Endothelial cell of umbilical vein (primary cell): Measurements from ENCODE around the gene TRPM3. TPM values are rescaled to one million over a fixed set of nuclear protein-coding genes. Genes with fewer than 3 reads are reported as not detected.

Source experiments
- BruUV-seq: library from RNA; stranded (reverse); fragments of 400-500 nt; replicated peaks from 2 replicates; lab custom pipeline; 2021; lab: Mats Ljungman, UMichigan
- CTCF ChIA-PET: fragments of 300-600, 350-600 bp; sonication (Branson Sonifier 250); formaldehyde crosslinking; loops from one replicate; lab custom pipeline; 2021; ENCODE audit warnings: antibody characterized with exemption, inconsistent platforms; lab: Charles Lee
- POLR2A ChIA-PET: fragments of 300-600, 350-600 bp; sonication (Branson Sonifier 250); formaldehyde crosslinking; loops from one replicate; lab custom pipeline; 2021; ENCODE audit warnings: antibody characterized with exemption, inconsistent platforms; lab: Charles Lee
- DNase-seq: peaks from one replicate; pipeline ENCODE4 v3.0.0-alpha.2; 2011; ENCODE audit warnings: low read depth, low spot score
- FAIRE-seq: peaks from 2 replicates; lab custom pipeline; 2011; peaks lifted over from hg19 to GRCh38; lab: Jason Lieb, UNC
- H2AFZ ChIP-seq: 2 replicates; pipeline ENCODE4 v1.6.0; 2012; ENCODE audit warnings: low read depth, low read length, control low read depth, inconsistent platforms
- H3K27ac ChIP-seq: 2 replicates; pipeline ENCODE4 v1.5.1; 2011; ENCODE audit warnings: low read depth, mild to moderate bottlenecking, control low read depth, low read length, moderate library complexity; ENCODE audit not compliant: insufficient read depth
- H3K27me3 ChIP-seq, 2 experiments: 2 replicates each; pipeline versions ENCODE4 v1.6.0 to v1.6.1; 2011; ENCODE audit warnings: low read length in 2 of 2, mixed read lengths in 1 of 2; ENCODE audit not compliant: control insufficient read depth in 2 of 2, insufficient read depth in 2 of 2
- H3K36me3 ChIP-seq, 2 experiments: 2 replicates in 1 of 2; 3 replicates in 1 of 2; pipeline ENCODE4 v1.5.1; 2011; ENCODE audit warnings: low read length in 2 of 2, mild to moderate bottlenecking in 1 of 2, moderate library complexity in 1 of 2; ENCODE audit not compliant: control insufficient read depth in 2 of 2, insufficient read depth in 2 of 2; ENCODE audit errors: extremely low read depth in 1 of 2
- H3K4me1 ChIP-seq: 3 replicates; pipeline ENCODE4 v1.5.1; 2011; ENCODE audit warnings: mild to moderate bottlenecking, low read length; ENCODE audit not compliant: control insufficient read depth, insufficient read depth; ENCODE audit errors: extremely low read depth
- H3K4me2 ChIP-seq: 2 replicates; pipeline ENCODE4 v1.6.1; 2011; ENCODE audit warnings: low read length, control low read depth, mixed read lengths; ENCODE audit not compliant: insufficient read depth
- H3K4me3 ChIP-seq, 3 experiments: fragments of 200-600 bp in 1 of 3; sonication (generic), shearing (Covaris generic) in 1 of 3; replicated peaks in 1 of 3; 2 replicates each; pipeline ENCODE4 v1.5.1; 2011 to 2016; ENCODE audit warnings: control low read depth in 3 of 3, low read length in 3 of 3, mild to moderate bottlenecking in 2 of 3, inconsistent platforms in 1 of 3, low read depth in 1 of 3, moderate library complexity in 1 of 3; ENCODE audit not compliant: insufficient read depth in 1 of 3
- H3K79me2 ChIP-seq: 2 replicates; pipeline ENCODE4 v1.6.0; 2012; ENCODE audit warnings: low read length, inconsistent platforms; ENCODE audit not compliant: control insufficient read depth, insufficient read depth
- H3K9ac ChIP-seq: replicated peaks from 2 replicates; pipeline ENCODE3; 2011; ENCODE audit warnings: low read length, control low read depth; ENCODE audit not compliant: insufficient read depth; ENCODE audit errors: extremely low read depth
- H3K9me1 ChIP-seq: replicated peaks from 3 replicates; pipeline ENCODE4 v1.6.0; 2011; ENCODE audit warnings: mild to moderate bottlenecking, low read length; ENCODE audit not compliant: control insufficient read depth, insufficient read depth; ENCODE audit errors: extremely low read depth
- H3K9me3 ChIP-seq: replicated peaks from 2 replicates; pipeline ENCODE4 v1.5.1; 2012; ENCODE audit warnings: low read length, inconsistent platforms; ENCODE audit not compliant: control insufficient read depth, insufficient read depth
- H4K20me1 ChIP-seq: replicated peaks from 2 replicates; pipeline ENCODE3; 2011; ENCODE audit warnings: mild to moderate bottlenecking, low read length; ENCODE audit not compliant: control insufficient read depth, insufficient read depth; ENCODE audit errors: extremely low read depth
- CTCF ChIP-seq, 2 donors: IDR thresholded peaks; 1 replicate in 1 of 2; 2 replicates in 1 of 2; pipeline ENCODE4 v1.5.1; 2011; ENCODE audit warnings: low read length in 2 of 2, mild to moderate bottlenecking in 2 of 2, moderate library complexity in 2 of 2, control low read depth in 1 of 2, inconsistent platforms in 1 of 2, low read depth in 1 of 2; ENCODE audit not compliant: insufficient read depth in 1 of 2; ENCODE audit errors: extremely low read depth in 1 of 2
- EZH2 ChIP-seq: IDR thresholded peaks from 2 replicates; pipeline ENCODE4 v1.6.1; 2012; ENCODE audit warnings: borderline replicate concordance, low read depth, mild to moderate bottlenecking, moderate library complexity, low read length, inconsistent platforms; ENCODE audit not compliant: severe bottlenecking
- FOS ChIP-seq: IDR thresholded peaks from 2 replicates; pipeline ENCODE4 v1.6.1; 2011; ENCODE audit warnings: mild to moderate bottlenecking, low read length, moderate library complexity, borderline replicate concordance; ENCODE audit not compliant: insufficient read depth
- GATA2 ChIP-seq: IDR thresholded peaks from 2 replicates; pipeline ENCODE4 v1.7.0; 2011; ENCODE audit warnings: low read depth, mild to moderate bottlenecking, moderate library complexity, mixed read lengths, low read length; ENCODE audit not compliant: insufficient read length, insufficient read depth
- JUN ChIP-seq: IDR thresholded peaks from 2 replicates; pipeline ENCODE4 v1.6.1; 2011; ENCODE audit warnings: borderline replicate concordance, low read depth; ENCODE audit not compliant: insufficient read length, insufficient read depth
- MAX ChIP-seq: IDR thresholded peaks from 2 replicates; pipeline ENCODE4 v1.6.1; 2011; ENCODE audit not compliant: insufficient read depth, insufficient read length
- MYC ChIP-seq: IDR thresholded peaks from one replicate; pipeline ENCODE4 v1.6.1; 2011; ENCODE audit warnings: mild to moderate bottlenecking, low read depth, low read length
- POLR2A ChIP-seq: IDR thresholded peaks from 2 replicates; pipeline ENCODE4 v1.6.1; 2012; ENCODE audit warnings: low read depth, mild to moderate bottlenecking, control low read depth, low read length
- POLR2AphosphoS5 ChIP-seq: IDR thresholded peaks from 2 replicates; pipeline ENCODE4 v1.6.1; 2012; ENCODE audit warnings: low read depth, mild to moderate bottlenecking, control low read depth, low read length, moderate library complexity; ENCODE audit not compliant: insufficient read depth
- dilution Hi-C: fragments of 300-500 bp; cut with MboI; formaldehyde crosslinking; loops from one replicate; pipeline ENCODE4 v1.15.0; 2019; ENCODE audit warnings: low sequenced_read_pairs; ENCODE audit not compliant: extremely low pct_ligation_motif_present
- intact Hi-C: fragments of 100-400 bp; cut with micrococcal nuclease; formaldehyde crosslinking; loops from one replicate; pipeline ENCODE4 v1.10.0; 2022
- polyA plus RNA-seq, 4 experiments: library from polyadenylated mRNA; depleted of rRNA in 3 of 4; stranded (reverse) in 3 of 4; unstranded in 1 of 4; fragments of >200 nt; gene quantifications; 2 replicates each; pipeline versions ENCODE4 v1.2.1 to v1.2.3, GENCODE V29; 2011 to 2012; ENCODE audit warnings: missing spikeins in 1 of 4
- total RNA-seq: library from RNA; stranded (reverse); gene quantifications from 2 replicates; pipeline ENCODE4 v1.2.3, GENCODE V29; 2021

The TRPM3 gene
- total and polyA plus RNA-seq, 2 donors (not counting 3 experiments of a cell fraction or from before 2014, with no cell fraction given), result 0.17 to 0.33 TPM

GRCh38 chr9:70861797-70862196, 259.6 kb downstream of the TRPM3 start:
- Histone ChIP-seq H3K9me1 (no peaks in the 10 kb centered on the region), H3K79me2 (no peaks in the 10 kb centered on the region), H3K27ac (no peak overlapping the region), H3K36me3 (no peaks in the 10 kb centered on the region), H3K9me3 (no peaks in the 10 kb centered on the region), H2AFZ (no peak overlapping the region), H3K9ac (no peak overlapping the region), H3K4me3 (no peak overlapping the region), H3K27me3 (no peaks in the 10 kb centered on the region), H4K20me1 (no peaks in the 10 kb centered on the region), H3K4me1 (no peaks in the 10 kb centered on the region), H3K4me2 (no peak overlapping the region)
- FAIRE-seq (no peak), DNase-seq (no peak)
- TF ChIP-seq CTCF (IDR thresholded peaks at IDR 0.05; ENCODE audit: extremely low read depth in 1 of 2, insufficient read depth in 1 of 2, low read depth in 1 of 2, low read length in 2 of 2), result no peak
- BruUV-seq, result no TSS peak
- ChIA-PET POLR2A (no interaction called here), CTCF (no interaction called here)
- intact Hi-C loops, result no loop called here
- dilution Hi-C loops, result no loop called here

- dilution Hi-C loops, result no loop called here
Measured at GRCh38 chr9:70861376-70861775, 260.0 kb downstream of the TRPM3 start.

More at GRCh38 chr9:70861376-70861775, 260.0 kb downstream of the TRPM3 start:
- Histone ChIP-seq H4K20me1 (no peaks in the 10 kb centered on the region), H3K36me3 (no peaks in the 10 kb centered on the region), H3K9me1 (no peaks in the 10 kb centered on the region), H3K4me3 (no peak overlapping the region), H3K9ac (no peak overlapping the region), H3K27me3 (no peaks in the 10 kb centered on the region), H3K4me1 (no peaks in the 10 kb centered on the region), H3K79me2 (no peaks in the 10 kb centered on the region), H2AFZ (no peak overlapping the region), H3K9me3 (no peaks in the 10 kb centered on the region), H3K27ac (no peak overlapping the region), H3K4me2 (no peak overlapping the region)
- BruUV-seq, result no TSS peak
- no peak for DNase-seq
- TF ChIP-seq MYC (no peak), MAX (no peak), EZH2 (no peak), CTCF (IDR thresholded peaks at IDR 0.05; ENCODE audit: extremely low read depth in 1 of 2, insufficient read depth in 1 of 2, low read depth in 1 of 2, low read length in 2 of 2) (no peak), POLR2AphosphoS5 (no peak), FOS (no peak), JUN (no peak), POLR2A (no peak), GATA2 (no peak)
- no peak for FAIRE-seq
- POLR2A ChIA-PET, result no interaction called here
- CTCF ChIA-PET, result no interaction called here
- intact Hi-C loops, result no loop called here
